RPMI7951 (cell line): ENCODE measurements around the gene MED26. TPM values are rescaled to one million over a fixed set of nuclear protein-coding genes. Genes with fewer than 3 reads are reported as not detected.

Experiments
- DNase-seq: peaks from one replicate; pipeline ENCODE4 v3.0.0-alpha.2; 2012; ENCODE audit warnings: low read depth
- total RNA-seq: library from RNA; depleted of rRNA; stranded (reverse); fragments of >200 nt; shearing (Covaris generic); gene quantifications from 2 replicates; pipeline ENCODE4 v1.2.3, GENCODE V29; 2014; rRNA removed

Gene MED26
- total RNA-seq, 1 experiment from 2014 or later: 3.4 TPM

DNA sequence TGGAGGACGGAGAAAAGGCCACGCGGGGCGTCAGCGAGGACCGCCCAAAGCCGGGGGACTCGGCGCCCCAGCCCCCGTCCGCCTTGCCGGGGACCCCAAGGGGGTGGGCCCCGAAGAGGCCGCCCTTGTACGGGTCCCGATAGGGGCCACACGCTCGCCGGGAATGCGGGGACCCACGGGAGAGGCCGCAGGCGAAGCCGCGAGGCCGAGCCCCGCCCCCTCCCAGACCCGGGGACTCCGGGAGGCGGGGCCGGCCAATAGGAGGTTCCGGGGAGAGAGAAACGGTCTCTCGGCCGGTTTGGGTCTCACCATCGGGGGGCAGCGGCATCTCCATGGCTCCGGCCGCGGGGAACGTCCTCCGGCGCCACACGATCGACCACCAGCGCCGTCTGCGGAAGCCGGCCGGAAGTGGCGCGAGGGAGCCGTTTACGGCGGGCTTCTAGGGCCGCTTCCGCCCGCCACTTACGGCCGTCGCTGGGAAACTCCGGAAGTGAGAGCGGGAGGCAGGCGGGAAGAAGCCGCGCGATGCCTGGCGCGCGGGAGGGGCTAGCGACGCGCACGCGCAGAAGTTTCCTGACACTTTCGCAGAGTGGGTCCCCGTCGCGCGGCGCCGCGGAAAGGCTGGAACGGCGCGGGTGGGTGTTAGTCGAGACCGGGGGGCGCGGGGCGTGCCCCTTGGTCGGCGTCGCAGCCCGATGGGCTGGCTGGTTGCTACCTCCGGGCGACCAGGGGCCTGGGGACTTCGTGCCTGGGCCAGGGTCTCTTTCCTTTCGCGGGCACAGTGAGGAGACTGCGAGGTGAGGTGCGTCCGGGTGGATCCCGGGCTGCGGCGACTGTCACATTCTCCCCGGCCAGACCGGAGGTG is 85.7 kb downstream of the MED26 start, which contains the start of gene CHERP:
Gene CHERP (minus strand): TSS at position 393 of the 865 bp plus-strand sequence. CDS start 59 bp downstream, at position 334.
- DNase-seq: peak; percentile 92

DNA sequence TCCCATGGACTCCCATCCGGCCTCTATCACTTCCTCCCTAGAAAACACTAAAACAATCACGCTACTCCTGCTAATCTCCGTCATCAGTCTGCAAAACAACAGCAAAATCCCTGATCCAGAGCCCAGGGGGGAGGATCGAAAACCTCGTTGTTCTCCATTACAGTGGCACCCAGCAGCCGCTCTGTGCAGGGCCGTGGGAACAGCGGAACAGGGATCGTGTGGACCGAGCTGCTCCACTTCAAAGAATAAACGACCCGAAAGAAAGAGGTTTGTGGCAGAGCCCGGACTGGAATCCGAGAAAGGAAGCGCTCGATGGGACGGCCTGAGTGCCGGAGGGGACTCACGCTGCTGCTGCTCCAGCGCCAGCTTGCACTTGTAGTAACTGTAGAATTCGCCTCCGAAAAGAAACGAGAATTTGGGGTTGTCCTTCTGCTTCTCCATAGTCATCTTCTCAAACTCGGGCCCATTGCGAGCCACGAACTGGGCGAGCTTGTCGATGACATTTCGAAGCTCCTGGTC is 86.4 kb downstream of the MED26 start:
- peak; percentile 18 for DNase-seq

GRCh38 chr19:16540948-16541347 is 87.1 kb downstream of the MED26 start:
- DNase-seq: no peak

DNA sequence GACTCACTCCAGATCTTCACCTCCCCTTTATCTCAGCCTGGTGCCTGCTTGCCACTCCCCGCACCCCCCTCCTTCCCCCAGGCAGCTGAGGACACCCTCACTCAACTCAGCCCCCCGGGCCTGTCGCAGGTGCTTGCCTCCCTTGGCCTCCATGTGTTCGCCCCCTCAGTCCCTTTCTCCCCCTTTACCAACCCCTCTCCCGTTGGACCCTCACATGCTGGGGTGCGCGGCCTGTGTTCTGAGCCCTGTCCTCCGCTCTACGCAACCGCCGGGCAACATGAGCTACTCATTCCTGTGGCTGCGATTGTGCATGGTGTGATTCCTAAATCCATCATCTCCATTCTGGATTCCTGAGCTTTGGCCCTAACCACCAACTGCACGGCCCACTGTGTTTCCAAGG is 90.9 kb downstream of the MED26 start:
- no peak for DNase-seq

DNA sequence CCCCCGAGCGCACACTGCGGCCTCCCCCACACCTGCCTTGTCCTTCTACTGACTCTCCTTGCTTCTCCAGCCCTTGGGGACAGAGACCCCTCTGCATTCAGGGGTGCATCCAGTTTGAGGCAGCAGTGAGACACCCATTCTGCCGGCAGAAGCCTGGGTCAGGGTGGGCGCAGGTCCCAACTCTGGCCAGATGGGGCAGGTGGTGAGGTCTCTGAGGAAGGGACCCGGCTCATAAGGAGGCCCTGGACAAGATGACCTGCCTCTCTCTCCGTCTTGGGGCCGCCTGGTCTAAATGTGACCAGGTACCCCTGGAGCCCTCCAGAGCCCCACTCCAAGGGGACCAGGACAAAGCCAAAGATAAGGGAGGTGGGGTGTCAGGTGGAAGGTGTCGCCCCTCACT is 91.9 kb downstream of the MED26 start:
- no peak for DNase-seq

DNA sequence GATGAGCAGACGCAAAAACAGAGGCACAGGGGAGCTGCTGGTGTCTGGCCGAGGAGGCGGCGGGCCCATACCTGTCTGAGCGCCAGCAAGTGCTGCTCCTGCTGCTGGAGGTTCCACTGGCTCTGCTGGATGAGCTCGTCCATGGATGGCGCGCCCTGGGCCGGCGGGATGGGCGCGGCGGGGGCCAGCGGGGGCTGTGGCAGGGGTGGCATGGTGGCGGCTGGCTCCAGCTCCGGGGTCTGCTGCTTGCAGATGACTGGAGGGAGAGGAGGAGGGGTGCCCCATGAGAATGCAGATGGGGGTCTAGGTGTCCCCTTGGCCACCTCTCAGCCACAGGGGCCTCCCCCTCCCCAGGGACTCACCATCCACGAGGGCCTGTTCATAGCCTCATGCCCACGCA is 92.6 kb downstream of the MED26 start:
- no peak for DNase-seq

GRCh38 chr19:16532440-16533234 is 95.4 kb downstream of the MED26 start:
- no peak for DNase-seq

DNA sequence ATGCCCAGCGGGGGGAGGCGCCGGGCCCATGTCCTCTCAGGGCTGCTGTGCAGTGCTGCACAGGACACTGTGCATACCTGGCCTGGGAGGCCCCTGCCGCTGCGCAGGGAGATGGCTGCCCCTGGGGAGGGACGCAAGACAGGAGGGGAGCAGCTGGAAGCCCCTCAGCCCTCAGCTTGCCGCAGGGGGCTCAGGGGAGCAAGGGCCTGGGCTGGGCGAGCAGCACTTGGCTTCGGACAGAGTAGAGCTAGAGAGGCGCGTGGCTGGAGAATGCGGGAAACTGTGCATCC is 96.7 kb downstream of the MED26 start:
- no peak for DNase-seq

- no peak for DNase-seq
Observed at GRCh38 chr19:16530540-16531379, 97.2 kb downstream of the MED26 start.

DNA sequence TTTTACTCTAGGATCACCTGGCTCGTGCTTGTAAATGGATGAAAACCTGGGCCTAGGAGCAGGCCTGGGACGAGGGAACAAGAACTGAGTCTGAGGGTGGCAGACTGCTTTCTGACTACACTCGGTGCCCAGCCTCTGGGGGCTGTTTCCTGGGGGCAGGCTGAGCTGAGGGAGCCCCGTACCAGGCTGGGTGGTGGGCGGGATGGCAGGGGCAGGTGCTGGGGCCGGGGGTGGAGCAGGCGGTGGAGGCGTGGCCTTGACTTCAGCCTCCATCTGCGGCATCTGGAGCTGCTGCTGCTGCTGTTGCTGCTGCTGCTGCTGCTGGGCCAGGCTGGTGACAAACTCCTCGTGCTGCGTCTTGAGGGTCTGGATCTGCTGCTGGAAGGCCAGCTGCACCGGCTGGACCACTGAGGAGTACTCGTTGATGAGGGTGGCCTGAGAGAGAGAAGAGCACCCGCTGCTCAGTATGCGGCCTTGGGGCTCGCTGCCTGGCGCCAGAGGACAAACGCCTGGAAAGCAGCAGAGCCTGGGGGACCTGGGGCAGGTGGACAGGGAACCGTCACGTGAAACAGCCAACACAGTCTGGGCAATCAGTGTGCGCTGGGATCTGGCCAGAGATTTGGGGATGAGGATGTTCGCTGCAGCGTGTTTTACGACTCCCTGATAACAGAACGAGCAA is 98.4 kb downstream of the MED26 start:
- no peak for DNase-seq

- DNase-seq: no peak
Observed at GRCh38 chr19:16527971-16528521, 100.0 kb downstream of the MED26 start.

- no peak for DNase-seq
Observed at GRCh38 chr19:16527334-16527935, 100.6 kb downstream of the MED26 start.

- DNase-seq: no peak
Observed at GRCh38 chr19:16525751-16526481, 102.1 kb downstream of the MED26 start.

GRCh38 chr19:16524991-16525734 is 102.8 kb downstream of the MED26 start:
- no peak for DNase-seq

Other genes starting within 250 kb of the MED26 start
- gene EPS15L1, start 156.2 kb downstream of the MED26 start, total RNA-seq: 3.8 and 5.2 TPM in 2 replicates
- not detected in 2 replicates for gene CALR3, start 132.0 kb downstream of the MED26 start, total RNA-seq
- gene C19orf44, start 131.8 kb downstream of the MED26 start, total RNA-seq: 4.5 and 10.0 TPM in 2 replicates
- gene CHERP, start 85.8 kb downstream of the MED26 start, total RNA-seq: 3.1 TPM in 2 replicates
- 18.9 and 20.8 TPM in 2 replicates for gene SLC35E1, start 55.8 kb downstream of the MED26 start, total RNA-seq
- 118 and 139 TPM in 2 replicates for gene SMIM7, start 31.9 kb upstream of the MED26 start, total RNA-seq
- 1.3 and 3.2 TPM in 2 replicates for gene TMEM38A, start 32.9 kb upstream of the MED26 start, total RNA-seq
- gene NWD1, start 91.6 kb upstream of the MED26 start, total RNA-seq: not detected in 2 replicates
- 20.1 and 25.2 TPM in 2 replicates for gene SIN3B, start 201.2 kb upstream of the MED26 start, total RNA-seq